NCI-H2196 (cell line): ENCODE data around the gene GTPBP6.
"Not testable (repeated sequence)": the region's sequence is repeated elsewhere in the genome, so short reads cannot be mapped to it uniquely, and the experiment has no call there.

ENCODE experiments used
- DNase-seq: peaks from one replicate; lab custom pipeline; 2025; ENCODE audit not compliant: unreplicated experiment; lab: John Stamatoyannopoulos, UW

Gene GTPBP6

GRCh38 chrX:351736-352135 lies 33.1 kb upstream of the GTPBP6 start:
- DNase-seq: no peak

- not testable (repeated sequence) for DNase-seq
Observed at GRCh38 chrX:351324-351641, 32.7 kb upstream of the GTPBP6 start.

GRCh38 chrX:350534-351323 lies 32.1 kb upstream of the GTPBP6 start:
- DNase-seq: no peak

GRCh38 chrX:350148-350533 lies 31.5 kb upstream of the GTPBP6 start:
- no peak for DNase-seq

GRCh38 chrX:349702-350101 lies 31.1 kb upstream of the GTPBP6 start:
- DNase-seq: no peak

- DNase-seq: no peak
Observed at GRCh38 chrX:349196-349595, 30.6 kb upstream of the GTPBP6 start.

GRCh38 chrX:348461-349117 lies 30.0 kb upstream of the GTPBP6 start:
- DNase-seq: no peak

- DNase-seq: no peak
Observed at GRCh38 chrX:347351-348117, 28.9 kb upstream of the GTPBP6 start.

- no peak for DNase-seq
Observed at GRCh38 chrX:346034-346813, 27.6 kb upstream of the GTPBP6 start.

GRCh38 chrX:345020-345925 lies 26.7 kb upstream of the GTPBP6 start:
- DNase-seq: no peak

- no peak for DNase-seq
Observed at GRCh38 chrX:344371-344901, 25.8 kb upstream of the GTPBP6 start.

GRCh38 chrX:341541-342101 lies 23.0 kb upstream of the GTPBP6 start:
- DNase-seq: no peak

- DNase-seq: no peak
Observed at GRCh38 chrX:340641-341423, 22.2 kb upstream of the GTPBP6 start.

GRCh38 chrX:340121-340520 lies 21.5 kb upstream of the GTPBP6 start:
- no peak for DNase-seq

GRCh38 chrX:338836-339400 lies 20.3 kb upstream of the GTPBP6 start:
- no peak for DNase-seq

GRCh38 chrX:338281-338835 lies 19.8 kb upstream of the GTPBP6 start:
- DNase-seq: no peak

- DNase-seq: no peak
Observed at GRCh38 chrX:337331-337831, 18.8 kb upstream of the GTPBP6 start.

GRCh38 chrX:336227-336626 lies 17.6 kb upstream of the GTPBP6 start:
- no peak for DNase-seq
